HepG2 (cell line): ENCODE results near the gene CPSF6. TPM values are rescaled to one million over a fixed set of nuclear protein-coding genes. Genes with fewer than 3 reads are reported as not detected.

Experiments used
- ATF7 ChIP-seq, 2 experiments: fragments of 450-650 bp in 1 of 2; sonication (generic) in 1 of 2; formaldehyde crosslinking in 1 of 2; IDR thresholded peaks; 2 replicates each; pipeline versions ENCODE4 v1.4.0 to v1.6.1; 2016 to 2020; ENCODE audit warnings: antibody characterized with exemption in 1 of 2, mild to moderate bottlenecking in 1 of 2, missing genetic modification reagents in 1 of 2
- E2F1 ChIP-seq: sonication (generic); formaldehyde crosslinking; IDR thresholded peaks from 2 replicates; pipeline ENCODE4 v1.5.0; 2020; ENCODE audit warnings: missing genetic modification reagents
- EEA1 ChIP-seq: sonication (generic); formaldehyde crosslinking; IDR thresholded peaks from 2 replicates; pipeline ENCODE4 v1.5.1; 2020; ENCODE audit warnings: mild to moderate bottlenecking, missing genetic modification reagents, borderline replicate concordance
- MED8 ChIP-seq: sonication (generic); formaldehyde crosslinking; IDR thresholded peaks from 2 replicates; pipeline ENCODE4 v1.8.1; 2023; ENCODE audit warnings: mild to moderate bottlenecking, missing genetic modification reagents; ENCODE audit not compliant: insufficient replicate concordance
- MLXIP ChIP-seq: sonication (generic); formaldehyde crosslinking; IDR thresholded peaks from 2 replicates; pipeline ENCODE4 v1.9.0; 2021; ENCODE audit warnings: missing genetic modification reagents, borderline replicate concordance
- NONO ChIP-seq, 2 experiments: fragments of 450-650 bp in 1 of 2; sonication (generic) in 1 of 2; formaldehyde crosslinking in 1 of 2; IDR thresholded peaks in 1 of 2; conservative IDR thresholded peaks in 1 of 2; 2 replicates each; pipeline versions ENCODE4 v1.6.1 to v1.8.0; 2017 to 2022; ENCODE audit warnings: mild to moderate bottlenecking in 1 of 2, missing genetic modification reagents in 1 of 2, moderate library complexity in 1 of 2
- NR3C1 ChIP-seq: sonication (generic); formaldehyde crosslinking; IDR thresholded peaks from 2 replicates; pipeline ENCODE4 v1.4.0; 2020; ENCODE audit warnings: missing genetic modification reagents
- PITX1 ChIP-seq: sonication (generic); formaldehyde crosslinking; IDR thresholded peaks from 2 replicates; pipeline ENCODE4 v1.5.1; 2020; ENCODE audit warnings: mild to moderate bottlenecking, missing genetic modification reagents
- POGK ChIP-seq: sonication (generic); formaldehyde crosslinking; conservative IDR thresholded peaks from 2 replicates; pipeline ENCODE4 v1.8.0; 2022; ENCODE audit warnings: mild to moderate bottlenecking, moderate library complexity, missing genetic modification reagents
- ZBTB25 ChIP-seq: IDR thresholded peaks from 2 replicates; pipeline ENCODE4 v1.6.1; 2018; ENCODE audit warnings: missing genetic modification reagents
- ZFP41 ChIP-seq: sonication (generic); formaldehyde crosslinking; IDR thresholded peaks from 2 replicates; pipeline ENCODE4 v1.4.0; 2020; ENCODE audit warnings: mild to moderate bottlenecking, missing genetic modification reagents, borderline replicate concordance
- ZFP82 ChIP-seq: sonication (generic); formaldehyde crosslinking; IDR thresholded peaks from 2 replicates; pipeline ENCODE4 v1.5.1; 2020; ENCODE audit warnings: mild to moderate bottlenecking, missing genetic modification reagents, borderline replicate concordance
- ZHX1 ChIP-seq: sonication (generic); formaldehyde crosslinking; IDR thresholded peaks from 2 replicates; pipeline ENCODE4 v1.8.1; 2022; ENCODE audit warnings: low read depth, mild to moderate bottlenecking, missing genetic modification reagents
- ZNF317 ChIP-seq: sonication (generic); formaldehyde crosslinking; IDR thresholded peaks from 2 replicates; pipeline ENCODE4 v1.5.0; 2020; ENCODE audit warnings: mild to moderate bottlenecking, missing genetic modification reagents
- ZNF44 ChIP-seq: sonication (generic); formaldehyde crosslinking; IDR thresholded peaks from 2 replicates; pipeline ENCODE4 v1.5.1; 2020; ENCODE audit warnings: mild to moderate bottlenecking, missing genetic modification reagents
- ZNF704 ChIP-seq: sonication (generic); formaldehyde crosslinking; IDR thresholded peaks from 2 replicates; pipeline ENCODE4 v1.8.1; 2023; ENCODE audit warnings: mild to moderate bottlenecking, inconsistent platforms, moderate library complexity, missing genetic modification reagents, borderline replicate concordance
- polyA plus RNA-seq, 8 experiments: library from polyadenylated mRNA; depleted of rRNA in 3 of 8; stranded (reverse) in 7 of 8; unstranded in 1 of 8; fragments of >200 nt; fragmentation: Illumina TruSeq in 4 of 8; extraction: Trizol in 4 of 8; gene quantifications; 2 replicates each; pipeline versions ENCODE4 v1.2.1 to v1.2.3, GENCODE V29; 2011 to 2016; ENCODE audit warnings: low read depth in 4 of 8, missing spikeins in 1 of 8, mixed read lengths in 1 of 8; ENCODE audit not compliant: insufficient read depth in 1 of 8
- total RNA-seq, 5 experiments: library from RNA; depleted of rRNA; stranded (reverse); fragments of >200 nt; fragmentation: Illumina TruSeq; extraction: Trizol; gene quantifications; 2 replicates each; pipeline ENCODE4 v1.2.3, GENCODE V29; 2016; ENCODE audit warnings: low read depth in 1 of 5

CPSF6 gene
- total and polyA plus RNA-seq, 2 of the 13 experiments (the other 11 are each of a cell fraction or from before 2014, with no cell fraction given) = 41.8 to 71.0 TPM

GRCh38 chr12:69239352-69239921 lies at the start of gene CPSF6 (continued):
- 0 out of 2 replicates have a peak, but pooled peaks have one; percentile 20 for TF ChIP-seq ZBTB25 (CRISPR knock-in tag)
- no peak for TF ChIP-seq NR3C1 (CRISPR knock-in tag)
- peak; percentile 36 for TF ChIP-seq MED8 (CRISPR knock-in tag)
- TF ChIP-seq ZNF44 (CRISPR knock-in tag) = no peak
- TF ChIP-seq ZHX1 (CRISPR knock-in tag) = no peak
- TF ChIP-seq MLXIP (CRISPR knock-in tag) = 0 out of 2 replicates have a peak, but pooled peaks have one; percentile 8
- TF ChIP-seq ZNF317 (CRISPR knock-in tag) = no peak
- TF ChIP-seq ZFP41 (CRISPR knock-in tag) = no peak
- TF ChIP-seq ZFP82 (CRISPR knock-in tag) = no peak
- TF ChIP-seq ATF7 (IDR thresholded peaks at IDR 0.05) = no peak
- no peak for TF ChIP-seq ATF7 (CRISPR knock-in tag; IDR thresholded peaks at IDR 0.05)
- TF ChIP-seq POGK (CRISPR knock-in tag) = 0 out of 2 replicates have a peak, but pooled peaks have one; percentile 51
- no peak for TF ChIP-seq EEA1 (CRISPR knock-in tag)
- no peak for TF ChIP-seq ZNF704 (CRISPR knock-in tag)
- TF ChIP-seq PITX1 = no peak
- no peak for TF ChIP-seq NONO (IDR thresholded peaks at IDR 0.05)
- TF ChIP-seq NONO (CRISPR knock-in tag; conservative IDR thresholded peaks at IDR 0.05) = peak; percentile 85
- TF ChIP-seq E2F1 = no peak
